HG03342 (cell line): ENCODE data around the gene WWC1.

Source experiments
- ATAC-seq: cut with Tn5 transposase; IDR thresholded peaks from one replicate; pipeline ENCODE4 v1.9.1; 2021; ENCODE audit warnings: mild to moderate bottlenecking, moderate library complexity; ENCODE audit not compliant: unreplicated experiment

Gene WWC1

GRCh38 chr5:168291342-168291963 is at the start of gene WWC1:
WWC1 (plus strand) TSS chr5:168291645; CDS start chr5:168292153, 508 bp downstream.
- peak; percentile 70 for ATAC-seq

DNA sequence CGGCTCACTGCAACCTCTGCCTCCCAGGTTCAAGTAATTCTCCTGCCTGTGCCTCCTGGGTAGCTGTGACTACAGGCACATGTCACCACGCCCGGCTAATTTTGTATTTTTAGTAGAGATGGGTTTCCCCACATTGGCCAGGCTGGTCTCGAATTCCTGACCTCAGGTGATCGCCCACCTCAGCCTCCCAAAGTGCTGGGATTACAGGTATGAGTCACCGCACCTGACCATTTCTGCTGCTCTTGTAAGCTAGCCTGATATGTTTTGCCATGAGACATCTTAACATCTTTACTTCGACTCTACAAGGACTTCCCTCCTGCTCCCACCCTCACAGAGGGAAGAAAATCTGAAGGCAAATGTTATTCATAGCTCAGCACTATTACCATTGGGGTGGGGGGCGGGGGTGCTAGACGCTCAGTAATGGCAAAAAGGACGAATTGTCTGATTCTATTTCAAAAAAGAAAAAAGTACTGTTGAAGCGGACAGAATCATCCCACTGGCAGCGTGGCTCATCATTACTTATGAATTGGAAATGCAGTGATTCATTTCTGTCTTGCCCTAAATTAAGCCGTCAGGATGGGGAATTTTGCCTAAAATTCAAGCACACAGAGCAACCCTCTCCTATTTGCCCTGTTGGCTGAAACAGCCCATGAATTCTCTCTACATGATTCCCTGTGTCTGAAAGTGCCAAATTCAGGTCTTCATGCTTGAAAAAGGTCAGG is 46.4 kb upstream of the WWC1 start:
- no peak for ATAC-seq

DNA sequence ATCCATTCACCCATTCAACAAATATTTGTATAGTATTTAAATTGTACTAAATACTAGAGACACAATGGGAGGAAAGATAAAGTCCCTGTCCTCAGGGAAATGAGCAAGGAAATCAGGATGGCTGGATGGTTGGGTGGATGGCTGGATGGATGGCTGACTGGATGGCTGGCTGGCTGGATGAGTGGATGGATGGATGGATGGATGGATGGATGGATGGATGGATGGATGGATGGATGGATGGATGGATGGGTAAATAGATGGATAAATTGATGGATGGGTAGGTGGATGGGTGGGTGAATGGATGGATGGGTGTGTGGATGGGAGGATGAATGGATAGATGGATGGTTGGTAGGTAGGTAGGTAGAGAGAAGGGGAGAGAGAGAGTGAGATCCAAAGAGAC is 41.5 kb upstream of the WWC1 start:
- no peak for ATAC-seq

GRCh38 chr5:168251259-168251658 is 40.2 kb upstream of the WWC1 start:
- ATAC-seq: no peak

DNA sequence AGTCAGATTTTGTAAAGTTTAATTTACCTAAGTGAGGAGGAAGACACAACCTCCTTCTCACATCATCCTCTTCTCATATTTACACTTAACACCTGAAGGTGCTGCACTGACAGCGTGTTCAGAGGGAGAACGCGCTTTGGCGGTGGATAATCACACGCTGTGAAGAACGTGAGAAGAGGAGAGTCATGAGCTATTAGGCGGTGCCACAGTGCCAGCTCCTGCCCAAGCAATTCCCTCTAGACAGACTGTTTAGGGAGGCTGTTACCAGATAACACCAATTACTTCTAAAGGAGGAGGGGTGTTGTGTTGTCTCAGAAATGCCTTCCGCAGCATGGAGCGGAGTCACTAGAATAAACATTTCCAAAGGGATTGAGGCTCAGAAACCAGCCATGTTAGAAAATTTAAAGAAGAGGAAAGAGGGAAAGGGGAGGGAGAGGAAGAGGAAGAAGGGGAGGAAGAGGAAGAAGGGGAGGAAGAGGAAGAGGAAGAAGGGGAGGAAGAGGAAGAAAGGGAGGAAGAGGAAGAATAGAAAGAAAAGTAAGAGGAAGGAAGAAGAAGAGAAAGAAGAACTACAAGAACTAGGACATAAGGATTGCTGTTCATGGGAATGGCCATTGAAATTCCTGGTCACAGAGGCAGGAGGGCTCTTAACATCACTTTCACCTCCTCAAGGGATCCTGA is 37.3 kb upstream of the WWC1 start:
- no peak for ATAC-seq

DNA sequence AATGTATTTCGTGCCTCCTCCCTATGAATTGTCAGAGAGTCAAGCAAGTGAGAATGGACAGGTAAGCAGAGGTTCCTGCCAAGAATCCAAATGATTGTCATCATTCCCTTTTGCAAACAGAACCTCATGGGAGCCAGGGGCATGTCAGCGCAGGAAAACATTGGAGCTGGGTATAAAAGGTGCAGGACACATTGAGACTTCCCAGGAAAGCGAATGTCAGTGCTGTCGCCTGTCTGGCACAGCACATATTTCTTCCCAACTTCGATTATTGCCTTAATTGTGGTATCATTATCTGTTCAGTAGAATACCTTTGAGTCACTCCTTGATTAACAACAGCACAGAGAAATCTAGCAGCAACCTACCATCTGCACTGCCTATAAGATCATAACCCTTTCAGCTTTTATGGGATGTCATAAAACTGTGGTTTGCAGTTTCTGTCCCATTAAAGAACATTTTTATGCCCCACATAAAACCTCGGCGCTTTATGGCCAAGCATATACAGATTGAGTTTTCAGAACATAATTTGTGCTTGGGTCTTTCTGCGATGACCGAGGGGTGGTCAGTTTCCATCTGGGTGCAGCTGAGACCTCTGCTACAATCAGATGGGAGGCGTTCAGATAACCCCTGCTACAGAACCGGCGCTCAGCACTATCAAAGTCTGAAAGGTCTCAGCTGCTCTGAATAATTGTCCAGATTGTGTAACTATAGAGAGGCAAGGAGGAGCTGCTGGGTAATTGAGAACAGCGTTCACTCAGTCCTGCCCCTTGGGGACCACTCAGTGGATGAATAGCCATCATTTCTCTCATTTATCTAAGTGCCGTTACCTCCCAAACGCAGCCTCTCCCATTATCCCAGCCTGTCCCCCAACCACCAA is 30.9 kb upstream of the WWC1 start:
- ATAC-seq: no peak

- no peak for ATAC-seq
Observed at GRCh38 chr5:168261227-168261571, 30.2 kb upstream of the WWC1 start.

DNA sequence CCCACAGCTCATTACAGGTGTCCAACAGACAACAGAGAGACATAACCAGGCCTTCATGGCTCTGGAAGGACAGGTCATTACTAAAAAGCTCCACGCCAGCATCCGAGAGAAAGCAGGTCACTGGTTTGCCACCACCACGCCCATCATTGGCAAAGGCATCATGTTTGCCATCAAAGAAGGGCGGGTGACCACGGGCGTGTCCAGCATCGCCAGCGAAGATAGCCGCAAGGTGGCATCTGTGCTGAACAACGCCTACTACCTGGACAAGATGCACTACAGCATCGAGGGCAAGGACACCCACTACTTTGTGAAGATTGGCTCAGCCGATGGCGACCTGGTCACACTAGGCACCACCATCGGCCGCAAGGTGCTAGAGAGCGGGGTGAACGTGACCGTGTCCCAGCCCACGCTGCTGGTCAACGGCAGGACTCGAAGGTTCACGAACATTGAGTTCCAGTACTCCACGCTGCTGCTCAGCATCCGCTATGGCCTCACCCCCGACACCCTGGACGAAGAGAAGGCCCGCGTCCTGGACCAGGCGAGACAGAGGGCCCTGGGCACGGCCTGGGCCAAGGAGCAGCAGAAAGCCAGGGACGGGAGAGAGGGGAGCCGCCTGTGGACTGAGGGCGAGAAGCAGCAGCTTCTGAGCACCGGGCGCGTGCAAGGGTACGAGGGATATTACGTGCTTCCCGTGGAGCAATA is 29.3 kb upstream of the WWC1 start:
- no peak for ATAC-seq

- no peak for ATAC-seq
Observed at GRCh38 chr5:168263121-168263520, 28.3 kb upstream of the WWC1 start.

GRCh38 chr5:168266016-168266415 is 25.4 kb upstream of the WWC1 start:
- no peak for ATAC-seq

- peak; percentile 91 for ATAC-seq
Observed at GRCh38 chr5:168268949-168269936, 22.2 kb upstream of the WWC1 start.

GRCh38 chr5:168269937-168270330 is 21.5 kb upstream of the WWC1 start:
- ATAC-seq: peak; percentile 38

- ATAC-seq: no peak
Observed at GRCh38 chr5:168270476-168270875, 21.0 kb upstream of the WWC1 start.

GRCh38 chr5:168273056-168273980 is 18.1 kb upstream of the WWC1 start:
- no peak for ATAC-seq

DNA sequence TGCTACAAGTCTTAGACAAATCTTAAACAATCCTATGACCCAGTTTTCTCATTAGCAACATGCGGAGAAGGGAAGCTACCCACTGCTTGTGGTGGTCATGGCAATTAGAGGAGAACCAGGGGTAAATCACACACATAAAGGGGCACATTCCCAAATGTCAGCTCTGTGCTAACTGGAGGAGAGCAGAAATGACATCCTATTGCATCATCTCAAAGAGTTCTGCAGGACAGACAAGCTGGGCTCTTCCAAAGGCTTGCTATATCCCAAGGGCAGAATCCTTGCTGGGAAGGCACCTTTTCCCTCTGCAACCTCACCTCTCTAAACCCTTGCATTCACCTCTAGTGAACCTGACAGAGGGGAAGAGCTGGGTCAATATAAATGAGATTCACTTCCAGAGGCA is 17.0 kb upstream of the WWC1 start:
- ATAC-seq: no peak

DNA sequence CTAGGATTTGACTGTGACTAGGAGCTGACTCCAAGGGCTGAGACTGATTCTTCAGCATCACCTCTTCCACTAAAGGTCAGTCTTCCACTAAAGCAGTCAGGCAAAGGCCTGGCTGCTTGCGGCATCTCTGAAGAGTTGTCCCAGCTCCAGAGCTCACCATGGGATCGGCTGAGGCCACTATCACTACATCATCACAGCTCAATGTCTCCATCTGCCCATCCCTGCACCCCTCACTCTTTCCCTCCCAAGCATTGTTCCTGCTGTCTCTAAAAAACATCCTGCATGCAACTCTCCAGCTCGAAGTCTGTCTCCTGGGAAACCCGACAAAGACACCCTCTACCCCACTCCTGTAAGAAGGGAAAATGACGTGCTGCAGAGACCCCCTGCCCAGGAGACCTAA is 15.5 kb upstream of the WWC1 start:
- ATAC-seq: no peak

DNA sequence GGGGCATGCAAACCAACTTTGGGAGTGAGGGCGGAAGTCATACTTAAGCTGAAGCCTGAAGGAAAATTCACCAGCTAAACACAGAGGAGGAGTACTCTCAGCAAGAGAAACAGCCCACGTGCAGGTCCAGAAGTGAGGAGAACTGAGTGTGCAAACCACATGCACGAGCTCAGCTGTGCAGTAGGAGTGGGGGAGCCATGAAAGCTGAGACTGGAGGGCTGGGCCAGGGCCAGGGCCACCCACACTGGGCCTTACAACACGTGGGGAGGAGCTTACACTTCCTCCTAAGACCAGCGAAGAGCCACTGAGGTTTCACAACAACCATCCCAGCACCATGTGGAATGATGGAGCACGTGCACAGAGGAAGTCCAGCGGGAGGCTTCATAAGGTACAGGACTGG is 9.3 kb upstream of the WWC1 start:
- no peak for ATAC-seq

- no peak for ATAC-seq
Observed at GRCh38 chr5:168284809-168285208, 6.6 kb upstream of the WWC1 start.
